T-helper 17 cell (primary cell): ENCODE results near the gene CFAP100. TPM values are rescaled to one million over a fixed set of nuclear protein-coding genes. Genes with fewer than 3 reads are reported as not detected.
A peak's percentile ranks its signal among the peaks of the same experiment; 100 is the strongest.

Experiments used
- ATAC-seq: fragments of 150-1000 bp; cut with Tn5 transposase; 2 replicates; pipeline ENCODE4 v1.10.0; 2021; ENCODE audit warnings: mild to moderate bottlenecking, moderate library complexity
- DNase-seq, 3 donors: peaks; one replicate each; pipeline versions ENCODE4 v3.0.0 to v3.0.0-alpha.2; 2020 to 2021
- H3K9me3 ChIP-seq: one replicate; pipeline ENCODE4 v1.7.0; 2013; ENCODE audit warnings: low read length, mild to moderate bottlenecking; ENCODE audit not compliant: control insufficient read depth, poor library complexity, severe bottlenecking
- H3K27ac Mint-ChIP-seq: one replicate; pipeline ENCODE4 v1.8.0; 2022; ENCODE audit warnings: mild to moderate bottlenecking, moderate library complexity, mixed read lengths
- H3K27me3 Mint-ChIP-seq: one replicate; pipeline ENCODE4 v1.8.0; 2022; ENCODE audit warnings: mixed read lengths
- H3K36me3 Mint-ChIP-seq: one replicate; pipeline ENCODE4 v1.8.0; 2022; ENCODE audit warnings: low read depth, mixed read lengths
- H3K4me1 Mint-ChIP-seq: one replicate; pipeline ENCODE4 v1.8.0; 2022; ENCODE audit warnings: mild to moderate bottlenecking, mixed read lengths
- H3K4me3 Mint-ChIP-seq: one replicate; pipeline ENCODE4 v1.8.0; 2022; ENCODE audit warnings: mild to moderate bottlenecking, moderate library complexity, mixed read lengths
- total RNA-seq, 4 donors: library from RNA in 2 of 4; stranded (reverse) in 2 of 4; gene quantifications; one replicate each; pipeline ENCODE4 v1.2.3 and lab custom pipeline; 2022 to 2026

The CFAP100 gene
- total RNA-seq, 2 donors from 2014 or later, result not detected

- ATAC-seq (no peak), DNase-seq (no peak)
- Mint-ChIP-seq H3K27me3 (no peaks in the 10 kb centered on the region), H3K4me3 (no peak overlapping the region), H3K27ac (no peak overlapping the region), H3K36me3 (peaks cover 5% of the 10 kb centered on the region), H3K4me1 (peaks cover 7% of the 10 kb centered on the region)
- H3K9me3 ChIP-seq, result no peaks in the 10 kb centered on the region
These were observed 51.6 kb downstream of the CFAP100 start for GRCh38 chr3:126446301-126446700.

DNA sequence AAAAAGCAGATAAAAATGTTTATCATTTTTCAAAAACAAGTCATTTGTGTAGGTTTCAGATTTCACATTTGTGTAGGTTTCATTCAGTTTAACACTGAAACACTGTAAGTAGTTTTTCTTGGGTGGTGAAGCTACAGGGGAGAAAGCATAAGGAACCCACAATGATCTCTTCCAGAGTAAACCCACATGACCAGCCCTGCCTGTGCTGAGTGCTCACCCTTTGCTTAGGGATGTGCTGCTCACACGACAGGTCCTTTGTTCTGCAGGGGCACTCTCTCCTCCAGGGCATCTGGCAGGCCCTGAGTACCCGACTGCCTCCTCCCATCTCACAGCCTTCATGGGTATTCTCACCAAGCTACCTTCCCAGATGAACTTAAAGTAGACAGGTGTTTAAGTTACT is 52.1 kb downstream of the CFAP100 start:
- Mint-ChIP-seq H3K36me3 (peaks cover 8% of the 10 kb centered on the region), H3K4me3 (no peak overlapping the region), H3K4me1 (peaks cover 10% of the 10 kb centered on the region), H3K27ac (no peak overlapping the region), H3K27me3 (no peaks in the 10 kb centered on the region)
- no peaks in the 10 kb centered on the region for H3K9me3 ChIP-seq
- no peak for DNase-seq
- ATAC-seq, result no peak

GRCh38 chr3:126447456-126448106 is 52.9 kb downstream of the CFAP100 start:
- no peaks in the 10 kb centered on the region for H3K9me3 ChIP-seq
- Mint-ChIP-seq H3K4me1 (peaks cover 10% of the 10 kb centered on the region), H3K27me3 (no peaks in the 10 kb centered on the region), H3K27ac (no peak overlapping the region), H3K4me3 (no peak overlapping the region), H3K36me3 (peaks cover 8% of the 10 kb centered on the region)
- DNase-seq (no peak), ATAC-seq (no peak)

GRCh38 chr3:126448136-126448892 is 53.6 kb downstream of the CFAP100 start:
- H3K27me3 Mint-ChIP-seq, result no peaks in the 10 kb centered on the region
- peaks cover 5% of the 10 kb centered on the region for H3K36me3 Mint-ChIP-seq
- peaks cover 8% of the 10 kb centered on the region for H3K4me1 Mint-ChIP-seq
- H3K9me3 ChIP-seq, result no peaks in the 10 kb centered on the region
- no peak overlapping the region for H3K4me3 Mint-ChIP-seq
- no peak overlapping the region for H3K27ac Mint-ChIP-seq
- DNase-seq (no peak), ATAC-seq (no peak)

GRCh38 chr3:126448893-126449180 is 54.1 kb downstream of the CFAP100 start:
- DNase-seq (no peak), ATAC-seq (no peak)
- Mint-ChIP-seq H3K4me1 (peaks cover 8% of the 10 kb centered on the region), H3K27me3 (no peaks in the 10 kb centered on the region), H3K27ac (no peak overlapping the region), H3K4me3 (no peak overlapping the region), H3K36me3 (peaks cover 5% of the 10 kb centered on the region)
- no peaks in the 10 kb centered on the region for H3K9me3 ChIP-seq

- Mint-ChIP-seq H3K36me3 (peaks cover 10% of the 10 kb centered on the region), H3K27me3 (no peaks in the 10 kb centered on the region), H3K27ac (no peak overlapping the region), H3K4me1 (peaks cover 12% of the 10 kb centered on the region), H3K4me3 (no peak overlapping the region)
- ATAC-seq (no peak), DNase-seq (no peak)
- H3K9me3 ChIP-seq, result no peaks in the 10 kb centered on the region
These were observed 54.9 kb downstream of the CFAP100 start for GRCh38 chr3:126449621-126450051.

DNA sequence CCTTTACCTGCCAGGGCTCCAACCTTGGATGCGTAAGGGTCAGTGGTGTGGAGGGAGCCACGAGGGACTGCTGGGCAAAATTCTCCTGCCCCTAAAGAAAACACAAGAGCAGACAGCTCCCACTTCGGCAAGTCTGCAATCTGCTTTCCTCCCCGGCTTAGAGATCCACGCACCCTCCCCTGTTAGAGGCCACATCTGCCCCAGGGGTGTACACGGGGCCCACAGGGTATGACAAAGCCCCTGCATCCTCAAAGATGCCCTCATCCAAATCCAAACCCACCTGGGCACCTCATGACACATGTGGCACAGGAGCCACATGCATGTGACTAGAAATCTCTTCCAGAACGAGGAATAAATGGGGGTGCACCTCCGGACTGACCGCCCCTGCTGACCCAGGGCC is 55.5 kb downstream of the CFAP100 start:
- Mint-ChIP-seq H3K27me3 (no peaks in the 10 kb centered on the region), H3K27ac (no peak overlapping the region), H3K4me1 (peaks cover 12% of the 10 kb centered on the region), H3K36me3 (peaks cover 10% of the 10 kb centered on the region), H3K4me3 (no peak overlapping the region)
- DNase-seq (no peak), ATAC-seq (no peak)
- H3K9me3 ChIP-seq, result no peaks in the 10 kb centered on the region

DNA sequence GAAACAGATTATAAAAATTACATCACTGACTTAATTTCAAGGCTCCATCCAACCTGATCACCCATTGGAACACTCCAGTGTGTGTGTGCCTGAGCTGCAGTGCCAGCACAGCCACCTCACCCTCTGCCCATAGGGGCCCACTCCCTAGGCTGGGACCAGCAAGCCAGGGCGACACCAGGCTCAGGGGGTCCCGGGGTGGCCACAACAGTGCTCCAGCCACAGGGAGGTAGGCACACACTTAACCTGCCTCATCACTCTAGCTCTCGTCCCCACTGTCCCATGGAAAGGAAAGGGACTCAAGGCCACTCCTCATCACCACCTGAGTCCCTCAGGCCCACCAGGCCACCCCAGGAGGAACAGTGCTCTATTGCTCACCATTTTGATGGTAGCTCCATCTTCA is 56.0 kb downstream of the CFAP100 start:
- H3K9me3 ChIP-seq, result no peaks in the 10 kb centered on the region
- Mint-ChIP-seq H3K4me3 (no peak overlapping the region), H3K36me3 (peaks cover 10% of the 10 kb centered on the region), H3K27ac (no peak overlapping the region), H3K4me1 (peaks cover 15% of the 10 kb centered on the region), H3K27me3 (no peaks in the 10 kb centered on the region)
- ATAC-seq, result no peak
- DNase-seq, result no peak

DNA sequence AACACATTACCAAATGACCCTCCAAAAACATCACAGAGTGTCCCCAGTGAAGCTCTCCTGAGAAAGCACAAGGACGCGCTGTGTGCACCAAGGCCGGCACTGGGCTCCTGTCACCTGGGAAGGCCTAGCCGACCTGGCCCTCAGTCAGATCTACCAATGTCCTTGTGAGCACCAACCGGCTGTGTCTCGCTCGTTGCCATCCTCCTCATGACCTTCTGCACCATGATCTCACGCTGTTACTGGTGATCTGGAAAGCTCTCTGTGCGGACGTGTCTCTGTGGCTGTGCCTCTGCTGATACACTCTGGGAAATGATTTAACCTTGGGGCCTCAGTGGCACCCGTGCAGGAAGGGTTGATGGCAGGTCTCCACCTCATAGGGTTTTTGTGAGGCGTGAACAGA is 56.8 kb downstream of the CFAP100 start:
- no peak overlapping the region for H3K27ac Mint-ChIP-seq

DNA sequence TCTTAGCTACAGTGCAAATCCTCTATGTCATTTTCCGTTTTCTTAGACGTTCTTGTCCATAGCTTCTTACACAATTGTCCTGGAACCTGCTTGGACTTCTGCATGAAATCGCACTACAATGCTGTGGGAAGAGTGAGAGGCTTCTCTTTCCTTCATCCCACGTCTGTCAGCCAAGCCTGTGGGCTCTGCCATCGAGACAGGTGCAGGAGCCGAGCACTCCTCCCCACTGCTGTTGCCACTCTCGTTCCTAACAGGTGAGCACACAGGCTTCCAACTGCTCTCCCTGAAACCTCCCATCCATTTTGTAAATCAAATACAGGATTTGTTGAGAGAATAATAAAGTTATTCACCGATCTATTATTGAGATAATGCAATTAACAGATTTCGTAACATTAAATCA is 57.5 kb downstream of the CFAP100 start:
- no peak for DNase-seq
- no peaks in the 10 kb centered on the region for H3K9me3 ChIP-seq
- H3K27ac Mint-ChIP-seq, result peak overlapping the region; percentile 34
- ATAC-seq, result no peak
- peaks cover 10% of the 10 kb centered on the region for H3K36me3 Mint-ChIP-seq
- no peak overlapping the region for H3K4me3 Mint-ChIP-seq
- H3K4me1 Mint-ChIP-seq, result peaks cover 19% of the 10 kb centered on the region
- H3K27me3 Mint-ChIP-seq, result no peaks in the 10 kb centered on the region

More for the DNA sequence above, 56.8 kb downstream of the CFAP100 start:
- no peak overlapping the region for H3K4me3 Mint-ChIP-seq
- H3K9me3 ChIP-seq, result no peaks in the 10 kb centered on the region
- peaks cover 15% of the 10 kb centered on the region for H3K4me1 Mint-ChIP-seq
- H3K27me3 Mint-ChIP-seq, result no peaks in the 10 kb centered on the region
- no peak for DNase-seq
- ATAC-seq, result no peak
- peaks cover 10% of the 10 kb centered on the region for H3K36me3 Mint-ChIP-seq

GRCh38 chr3:126454025-126454424 is 59.3 kb downstream of the CFAP100 start:
- no peaks in the 10 kb centered on the region for H3K9me3 ChIP-seq
- peaks cover 10% of the 10 kb centered on the region for H3K36me3 Mint-ChIP-seq
- ATAC-seq, result no peak
- DNase-seq, result no peak
- no peak overlapping the region for H3K4me3 Mint-ChIP-seq
- H3K4me1 Mint-ChIP-seq, result peaks cover 19% of the 10 kb centered on the region
- H3K27ac Mint-ChIP-seq, result no peak overlapping the region
- no peaks in the 10 kb centered on the region for H3K27me3 Mint-ChIP-seq

GRCh38 chr3:126454437-126455198 is 59.9 kb downstream of the CFAP100 start:
- no peaks in the 10 kb centered on the region for H3K9me3 ChIP-seq
- H3K36me3 Mint-ChIP-seq, result peaks cover 10% of the 10 kb centered on the region

DNA sequence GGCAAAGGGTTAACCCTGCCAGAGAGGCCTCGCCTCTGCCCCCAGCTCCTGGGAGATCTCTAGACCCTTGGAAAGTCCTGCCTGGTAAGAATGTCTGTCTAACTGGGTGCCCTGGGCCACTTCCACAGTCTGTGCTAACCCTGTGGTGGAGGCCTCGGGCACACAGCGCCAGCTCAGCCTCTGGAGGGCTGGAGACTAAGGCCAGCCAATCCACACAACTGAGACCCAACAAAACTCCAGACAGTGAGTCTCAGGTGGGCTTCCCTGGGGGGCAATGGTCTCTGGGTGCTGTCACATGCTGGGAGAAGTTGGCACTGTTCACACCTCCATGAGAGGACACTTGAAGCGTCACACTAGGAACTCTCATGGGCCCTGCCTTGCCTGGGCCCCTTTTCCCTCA is 61.5 kb downstream of the CFAP100 start:
- no peaks in the 10 kb centered on the region for H3K9me3 ChIP-seq
- Mint-ChIP-seq H3K36me3 (peaks cover 13% of the 10 kb centered on the region), H3K4me1 (peaks cover 18% of the 10 kb centered on the region), H3K4me3 (no peak overlapping the region), H3K27me3 (no peaks in the 10 kb centered on the region), H3K27ac (no peak overlapping the region)
- DNase-seq (no peak), ATAC-seq (no peak)

More at GRCh38 chr3:126454437-126455198, 59.9 kb downstream of the CFAP100 start:
- DNase-seq (no peak), ATAC-seq (no peak)
- H3K4me3 Mint-ChIP-seq, result no peak overlapping the region
- peaks cover 19% of the 10 kb centered on the region for H3K4me1 Mint-ChIP-seq
- H3K27ac Mint-ChIP-seq, result peak overlapping the region; percentile 32
- H3K27me3 Mint-ChIP-seq, result no peaks in the 10 kb centered on the region
